NCI-H128 (cell line): ENCODE data around the gene MAP1B.
"Not testable (repeated sequence)": the region's sequence is repeated elsewhere in the genome, so short reads cannot be mapped to it uniquely, and the experiment has no call there.

ENCODE experiments used
- DNase-seq: peaks from one replicate; lab custom pipeline; 2025; ENCODE audit not compliant: unreplicated experiment; lab: John Stamatoyannopoulos, UW

MAP1B gene

GRCh38 chr5:72107131-72107900, at the start of gene MAP1B:
Gene MAP1B (plus strand): TSS chr5:72107475. CDS start chr5:72107532, 57 bp downstream.
- peak; percentile 60 for DNase-seq

GRCh38 chr5:72057816-72058215, 49.5 kb upstream of the MAP1B start:
- DNase-seq: no peak

GRCh38 chr5:72063219-72063819, 44.0 kb upstream of the MAP1B start:
- DNase-seq: no peak

GRCh38 chr5:72064801-72065570, 42.3 kb upstream of the MAP1B start:
- no peak for DNase-seq

GRCh38 chr5:72065751-72066255, 41.5 kb upstream of the MAP1B start:
- no peak for DNase-seq

GRCh38 chr5:72066705-72067107, 40.6 kb upstream of the MAP1B start:
- no peak for DNase-seq

GRCh38 chr5:72067682-72068470, 39.4 kb upstream of the MAP1B start:
- DNase-seq: no peak

- no peak for DNase-seq
Measured at GRCh38 chr5:72070529-72070928, 36.7 kb upstream of the MAP1B start.

- no peak for DNase-seq
Measured at GRCh38 chr5:72071906-72072305, 35.4 kb upstream of the MAP1B start.

GRCh38 chr5:72074251-72074650, 33.0 kb upstream of the MAP1B start:
- no peak for DNase-seq

- DNase-seq: no peak
Measured at GRCh38 chr5:72075461-72075860, 31.8 kb upstream of the MAP1B start.

GRCh38 chr5:72076621-72077300, 30.5 kb upstream of the MAP1B start:
- DNase-seq: no peak

- no peak for DNase-seq
Measured at GRCh38 chr5:72077390-72077789, 29.9 kb upstream of the MAP1B start.

GRCh38 chr5:72079288-72079687, 28.0 kb upstream of the MAP1B start:
- no peak for DNase-seq

- DNase-seq: no peak
Measured at GRCh38 chr5:72082048-72082447, 25.2 kb upstream of the MAP1B start.

- DNase-seq: no peak
Measured at GRCh38 chr5:72084876-72085275, 22.4 kb upstream of the MAP1B start.

GRCh38 chr5:72085319-72085718, 22.0 kb upstream of the MAP1B start:
- DNase-seq: no peak

- not testable (repeated sequence) for DNase-seq
Measured at GRCh38 chr5:72089713-72090112, 17.6 kb upstream of the MAP1B start.

- DNase-seq: no peak
Measured at GRCh38 chr5:72092074-72092473, 15.2 kb upstream of the MAP1B start.

- no peak for DNase-seq
Measured at GRCh38 chr5:72093217-72093616, 14.1 kb upstream of the MAP1B start.
